Measurements from ENCODE around the gene DNAJB8.

The DNAJB8 gene

DNA sequence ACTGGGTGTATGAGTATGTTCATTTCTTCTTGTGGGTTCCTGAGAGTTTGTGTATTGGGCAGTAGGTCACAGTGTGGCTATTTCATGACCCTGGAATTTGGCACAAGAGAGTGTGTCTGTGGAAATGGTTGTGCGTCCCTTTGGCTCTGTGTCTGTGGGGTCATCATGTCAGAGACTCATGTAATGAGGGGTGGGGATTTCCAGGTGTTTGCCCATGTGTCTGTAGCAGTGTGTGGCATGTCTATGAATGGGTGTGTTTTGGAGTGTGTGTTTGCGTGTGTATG is 27.6 kb upstream of the DNAJB8 start:
- no peak for DNase-seq (ENCODE audit: low read depth, low spot score)

GRCh38 chr3:128493570-128494366 is 27.1 kb upstream of the DNAJB8 start:
- DNase-seq (ENCODE audit: low read depth, low spot score), result no peak

DNA sequence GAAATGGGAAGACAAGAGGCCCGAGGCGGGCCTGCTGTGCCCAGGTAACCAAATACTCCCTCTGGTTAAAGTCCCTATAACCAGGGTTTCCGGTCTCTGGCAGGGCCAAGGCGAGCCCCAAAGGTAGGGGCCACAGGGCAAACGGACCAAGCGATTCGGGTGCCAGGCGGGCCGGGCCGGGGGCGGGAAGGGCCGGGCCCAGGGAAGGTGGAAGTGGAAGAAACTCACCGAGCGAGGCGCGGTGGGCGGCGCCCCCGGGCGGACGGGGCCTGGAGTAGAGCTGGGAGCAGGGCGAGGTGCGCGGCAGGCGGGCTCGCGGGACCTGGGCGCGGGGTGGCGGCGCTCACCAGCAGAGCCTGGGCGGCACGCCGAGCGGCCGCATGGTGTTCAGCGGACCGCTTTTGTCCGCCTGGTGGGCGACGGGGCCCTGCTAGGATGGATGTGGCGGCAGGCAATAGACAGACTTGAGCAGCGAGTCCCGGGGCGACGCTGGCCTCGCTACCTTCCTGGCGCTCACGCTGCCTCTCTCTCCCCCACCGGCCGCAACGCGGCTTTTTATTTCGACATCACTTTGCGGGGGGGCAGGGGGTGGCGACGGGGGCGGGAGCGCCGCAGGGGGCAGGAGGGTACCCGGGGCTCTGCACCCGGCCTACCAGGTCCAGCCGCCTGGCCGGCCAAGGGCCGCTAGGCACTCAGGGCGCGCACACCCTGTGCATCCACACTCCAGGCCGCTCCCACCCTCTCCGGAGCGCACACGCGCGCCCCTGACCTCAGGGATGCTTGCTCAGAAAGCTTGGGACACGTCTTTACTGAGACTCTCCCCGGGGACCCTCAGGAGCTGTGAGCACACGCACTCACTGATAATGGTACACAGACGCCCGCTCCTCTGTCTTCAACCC is 26.2 kb upstream of the DNAJB8 start, which contains the start of gene GATA2:
Gene GATA2 (minus strand): TSS at position 531 of the 899 bp plus-strand sequence. CDS start 6,170 bp downstream, outside the sequence.
- no peak for DNase-seq (ENCODE audit: low read depth, low spot score)

- DNase-seq (ENCODE audit: low read depth, low spot score), result no peak
These were observed 25.4 kb upstream of the DNAJB8 start for GRCh38 chr3:128491941-128492670.

- DNase-seq (ENCODE audit: low read depth, low spot score), result no peak
These were observed 24.9 kb upstream of the DNAJB8 start for GRCh38 chr3:128491691-128491940.

DNA sequence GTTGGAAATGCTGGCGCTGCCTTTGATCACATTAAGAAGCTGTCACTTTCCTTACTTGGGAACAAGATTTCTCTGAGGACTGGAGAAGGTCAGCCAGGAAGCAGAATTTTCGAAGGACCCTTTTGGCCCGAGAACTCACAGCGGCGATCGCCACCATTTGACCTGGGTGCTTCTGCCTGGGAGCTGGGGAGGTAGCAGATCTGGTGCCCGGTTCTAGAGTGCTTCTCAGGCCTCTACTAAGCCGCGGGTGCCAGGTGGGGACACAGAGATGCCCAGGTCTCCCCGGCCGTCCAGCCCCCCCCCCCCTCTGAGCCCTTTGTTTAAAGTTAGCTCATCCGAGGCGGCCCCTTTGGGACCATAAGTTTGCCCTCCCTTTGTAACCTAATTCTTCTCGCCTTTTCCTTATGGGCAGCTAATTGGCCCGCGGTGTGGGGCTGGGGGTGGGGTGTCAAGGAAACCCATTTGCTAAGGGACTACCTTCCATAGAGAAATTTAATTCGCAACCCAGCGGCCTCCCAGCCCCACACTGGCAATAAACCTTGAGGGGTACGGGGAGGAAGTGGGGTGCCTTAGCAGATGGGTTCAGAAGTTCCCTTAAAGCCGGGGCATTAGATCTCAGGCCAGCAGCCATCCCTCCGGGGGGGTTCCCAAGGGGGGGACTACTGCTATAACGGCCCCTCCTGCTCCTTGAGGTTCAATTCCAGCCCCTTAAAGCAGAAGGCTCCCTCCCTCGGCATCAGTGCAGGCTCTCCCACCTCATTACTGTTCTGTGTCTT is 24.4 kb upstream of the DNAJB8 start:
- DNase-seq (ENCODE audit: low read depth, low spot score), result no peak

DNA sequence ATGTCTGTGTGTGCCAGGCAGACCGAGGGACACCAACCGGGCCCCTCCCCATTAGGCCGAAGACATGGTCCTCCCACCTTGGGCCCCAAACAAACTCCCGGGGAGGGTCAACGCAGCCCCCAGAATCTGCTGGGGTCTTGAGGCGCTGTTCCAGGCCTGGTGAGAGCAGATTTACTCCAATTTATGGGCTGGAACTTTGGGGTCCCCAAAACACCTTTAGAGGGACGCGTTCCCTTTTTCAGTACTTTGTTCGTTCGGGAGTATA is 23.9 kb upstream of the DNAJB8 start:
- no peak for DNase-seq (ENCODE audit: low read depth, low spot score)

GRCh38 chr3:128489927-128490649 is 23.4 kb upstream of the DNAJB8 start:
- DNase-seq (ENCODE audit: low read depth, low spot score), result no peak

- no peak for DNase-seq (ENCODE audit: low read depth, low spot score)
These were observed 22.9 kb upstream of the DNAJB8 start for GRCh38 chr3:128489674-128489926.

DNA sequence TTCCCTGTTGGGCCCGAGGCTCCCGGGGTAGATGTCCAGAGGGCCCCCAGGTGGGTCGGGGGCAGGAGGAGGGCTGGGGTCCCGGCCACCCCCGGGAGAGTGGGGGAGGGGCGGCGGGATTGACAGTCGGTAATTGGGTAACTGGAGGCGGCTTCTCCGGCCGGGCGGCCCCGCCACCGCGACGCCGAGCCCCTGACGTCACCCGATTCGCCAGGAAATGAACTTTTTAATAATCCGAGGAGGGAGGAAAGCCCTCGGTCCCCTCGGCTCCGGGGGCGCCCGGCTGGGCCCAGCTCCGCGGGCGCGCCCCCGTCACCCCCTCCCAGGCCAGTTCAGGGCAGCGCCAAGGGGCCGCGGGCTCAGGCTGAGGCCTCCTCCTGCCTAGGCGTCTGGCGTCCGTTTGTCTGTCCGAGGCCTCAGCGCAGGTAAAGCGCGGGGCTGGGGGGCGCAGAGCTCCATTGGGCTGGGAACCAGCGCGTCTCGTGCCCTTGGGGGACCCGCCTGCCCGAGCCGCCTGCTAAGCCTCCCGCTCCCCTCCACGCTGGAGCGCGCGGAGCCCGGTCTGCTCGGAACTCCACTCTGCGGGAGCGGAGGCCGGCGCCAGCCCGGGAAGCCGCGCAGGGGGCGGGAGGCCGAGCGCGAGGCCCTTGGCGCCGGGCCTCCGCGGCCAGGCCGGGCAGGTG is 22.4 kb upstream of the DNAJB8 start:
- no peak for DNase-seq (ENCODE audit: low read depth, low spot score)

DNA sequence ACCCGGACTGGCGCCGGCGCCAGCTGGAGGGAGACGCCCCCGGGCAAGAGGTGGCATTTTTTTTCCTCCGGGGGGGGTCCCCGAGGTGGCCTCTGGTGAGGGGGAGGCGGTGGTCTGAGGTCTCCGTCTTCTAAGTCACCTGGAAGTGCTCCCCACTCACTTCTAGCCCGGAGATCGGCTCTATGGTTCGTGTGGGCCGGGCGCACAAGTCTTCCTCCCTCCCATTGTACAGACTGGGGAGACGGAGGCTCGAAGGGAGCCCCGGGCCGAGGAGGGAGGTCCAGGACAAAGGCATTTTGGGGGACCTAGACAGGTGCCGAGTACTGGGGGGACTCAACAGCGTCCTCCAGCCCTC is 21.9 kb upstream of the DNAJB8 start:
- DNase-seq (ENCODE audit: low read depth, low spot score), result no peak

DNA sequence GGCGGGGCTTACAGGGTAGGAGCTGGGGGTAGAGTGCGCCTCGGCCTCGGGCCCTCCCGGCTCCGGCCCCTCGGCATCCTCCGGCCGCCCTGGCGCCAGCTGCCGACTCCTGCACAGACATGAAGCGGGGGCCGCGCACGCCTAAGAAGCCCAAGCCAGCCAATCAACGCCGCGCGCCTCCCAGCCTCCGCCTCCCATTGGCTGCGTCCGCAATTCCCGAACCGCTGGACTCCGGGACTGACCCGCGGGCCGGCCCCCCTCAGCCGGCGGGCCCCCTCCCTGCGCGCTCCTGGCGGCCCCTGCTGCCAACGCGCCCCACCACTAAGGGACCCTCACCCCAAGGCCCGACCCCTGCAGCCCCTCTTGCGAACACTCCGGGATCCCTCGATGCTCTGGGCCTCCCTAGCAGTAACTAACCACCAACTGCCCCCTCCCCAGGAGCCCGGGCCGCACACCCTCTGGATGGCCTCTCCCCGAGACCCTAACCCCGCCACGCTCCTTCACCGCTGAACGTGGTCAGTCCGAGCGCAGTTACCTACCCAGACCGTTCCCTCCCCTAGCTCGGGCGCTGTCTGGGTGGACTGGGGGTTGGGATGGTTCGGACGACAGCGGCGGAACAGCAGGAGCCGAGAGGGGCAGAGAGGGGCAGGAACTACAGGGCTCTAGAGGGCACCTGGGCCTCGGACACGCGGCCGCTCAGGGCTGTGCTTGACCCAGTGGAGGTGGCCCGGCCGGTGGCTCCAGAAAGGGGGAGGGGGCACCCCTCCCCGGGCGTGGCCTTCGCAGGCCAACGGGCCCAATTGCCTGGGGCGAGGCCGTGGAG is 21.3 kb upstream of the DNAJB8 start:
- no peak for DNase-seq (ENCODE audit: low read depth, low spot score)

DNA sequence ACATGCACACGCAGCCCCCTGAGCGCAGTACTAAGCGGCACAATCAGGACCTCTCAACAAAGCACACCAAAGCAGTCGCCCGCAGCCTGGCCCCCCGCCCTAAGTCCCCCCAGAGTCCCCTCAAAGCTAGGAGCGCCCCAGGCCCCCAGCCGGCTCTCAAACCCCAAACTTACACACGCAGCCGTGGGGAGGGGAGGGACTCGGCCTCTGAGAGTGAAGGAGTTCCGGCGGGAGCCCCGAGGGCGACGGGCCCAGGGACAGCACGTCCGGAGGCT is 20.8 kb upstream of the DNAJB8 start:
- DNase-seq (ENCODE audit: low read depth, low spot score), result no peak

DNA sequence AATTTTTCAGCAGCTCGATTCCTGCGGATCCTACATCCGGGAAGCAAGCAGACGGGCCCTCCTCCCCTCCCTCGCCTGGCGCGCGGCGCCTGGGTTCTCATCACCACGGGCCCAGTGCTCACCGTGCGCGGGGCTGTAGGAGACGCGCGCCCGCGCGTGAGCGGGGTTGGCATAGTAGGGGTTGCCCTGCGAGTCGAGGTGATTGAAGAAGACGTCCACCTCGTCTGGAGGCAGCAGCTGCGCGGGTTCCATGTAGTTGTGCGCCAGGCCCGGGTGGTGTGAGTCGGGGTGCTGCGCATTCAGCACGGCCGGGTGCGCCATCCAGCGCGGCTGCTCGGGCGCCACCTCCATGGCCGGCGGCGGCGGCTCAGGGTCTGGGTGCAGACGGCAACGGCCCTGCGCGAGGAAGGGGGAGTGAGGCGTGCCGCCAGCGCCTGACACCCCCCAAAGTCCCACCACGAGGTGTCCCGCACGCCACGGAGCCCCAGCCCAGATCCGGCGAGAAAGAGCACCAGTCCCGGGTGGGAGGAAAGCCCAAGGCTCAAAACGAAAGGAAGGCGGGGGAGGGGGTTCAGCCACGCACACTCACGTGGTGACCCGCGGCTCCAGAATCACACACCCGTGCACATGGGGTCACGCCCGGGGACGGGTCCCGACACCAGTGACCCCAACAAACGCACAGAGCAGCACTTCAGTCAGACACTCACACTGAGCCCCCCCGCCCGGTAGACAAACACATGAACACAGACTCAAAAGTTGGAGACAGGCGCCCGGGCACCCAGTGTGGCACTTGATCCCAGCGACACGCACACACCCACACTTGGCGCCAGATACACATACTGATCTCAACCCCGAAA is 20.2 kb upstream of the DNAJB8 start:
- DNase-seq (ENCODE audit: low read depth, low spot score), result no peak

DNA sequence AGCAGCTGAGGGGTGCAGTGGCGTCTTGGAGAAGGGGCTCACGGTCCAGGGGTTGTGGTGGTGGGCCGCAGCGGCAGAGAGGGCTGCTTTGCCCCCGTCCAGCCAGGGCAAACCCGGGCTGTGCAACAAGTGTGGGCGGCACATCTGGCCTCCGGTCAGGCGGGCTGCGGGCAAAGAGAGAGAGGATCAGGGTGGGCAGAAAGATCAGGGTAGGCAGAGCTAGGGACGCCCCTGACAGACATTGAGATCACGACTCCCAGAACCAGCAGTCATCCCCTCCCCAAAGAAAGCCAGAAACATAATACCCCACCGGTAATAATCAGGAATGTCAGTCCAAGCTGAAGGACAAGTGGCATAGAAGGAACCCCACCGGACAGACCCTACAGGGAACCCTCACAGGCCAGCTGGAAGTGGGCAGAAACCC is 19.5 kb upstream of the DNAJB8 start:
- DNase-seq (ENCODE audit: low read depth, low spot score), result no peak

GRCh38 chr3:128485282-128486204 is 18.9 kb upstream of the DNAJB8 start:
- no peak for DNase-seq (ENCODE audit: low read depth, low spot score)

- no peak for DNase-seq (ENCODE audit: low read depth, low spot score)
These were observed 18.0 kb upstream of the DNAJB8 start for GRCh38 chr3:128484404-128485281.

All from smooth muscle cell of the brain vasculature (primary cell).